Uterus (tissue), 2 donors: ENCODE measurements around the gene MIDN.

Experiments used
- POLR2A ChIP-seq, 2 donors: fragments of 450-650 bp; IDR thresholded peaks; one replicate each; pipeline ENCODE4 v1.6.1; 2016; ENCODE audit warnings: antibody characterized with exemption in 2 of 2, mild to moderate bottlenecking in 1 of 2, moderate library complexity in 1 of 2
- TF ChIP-seq, protein P1 (sequence below), 4 experiments: fragments of 200-600 bp in 2 of 4; fragments of 450-650 bp in 2 of 4; sonication (generic) in 2 of 4; IDR thresholded peaks; one replicate each; pipeline ENCODE4 v1.5.1; 2016 to 2019; ENCODE audit warnings: antibody characterized with exemption in 4 of 4, mild to moderate bottlenecking in 2 of 4, moderate library complexity in 1 of 4

DNA sequence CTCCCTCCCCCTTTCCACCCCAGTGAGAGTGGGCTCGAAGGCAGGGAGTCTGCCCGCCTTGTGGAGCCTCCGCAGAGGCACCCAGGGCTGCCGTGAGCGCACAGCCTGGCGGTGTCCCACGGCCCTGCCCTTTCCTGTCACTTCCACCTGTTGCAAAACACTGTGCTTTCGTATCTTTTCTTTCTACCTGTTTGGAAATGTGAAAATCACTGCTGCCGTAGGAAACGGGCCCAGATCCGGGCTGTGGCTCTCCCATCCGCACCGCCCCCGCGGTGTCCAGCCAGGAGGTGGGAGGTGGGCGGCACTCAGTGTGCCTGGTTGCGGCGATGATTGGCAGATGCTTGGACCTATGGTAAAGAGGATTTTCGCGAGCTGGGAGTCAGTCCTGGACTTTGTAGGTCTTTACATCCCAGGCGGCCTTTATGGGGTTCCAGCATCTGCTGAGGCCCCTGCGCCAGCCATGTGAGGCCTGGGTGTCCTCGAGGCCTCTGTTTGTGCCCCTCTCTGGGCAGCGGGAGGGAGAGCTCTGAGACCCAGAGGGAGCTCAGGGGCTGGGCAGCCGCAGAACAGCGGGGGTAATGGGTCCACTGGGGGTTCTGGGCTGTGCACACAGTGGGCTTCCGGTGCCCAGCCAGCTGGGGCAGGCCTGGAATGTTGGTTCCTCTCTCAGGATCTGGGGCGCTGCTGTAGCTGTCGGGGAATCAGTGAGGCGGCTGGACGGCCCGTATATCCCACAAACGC is 36.7 kb upstream of the MIDN start:
- TF ChIP-seq, protein P1, sequence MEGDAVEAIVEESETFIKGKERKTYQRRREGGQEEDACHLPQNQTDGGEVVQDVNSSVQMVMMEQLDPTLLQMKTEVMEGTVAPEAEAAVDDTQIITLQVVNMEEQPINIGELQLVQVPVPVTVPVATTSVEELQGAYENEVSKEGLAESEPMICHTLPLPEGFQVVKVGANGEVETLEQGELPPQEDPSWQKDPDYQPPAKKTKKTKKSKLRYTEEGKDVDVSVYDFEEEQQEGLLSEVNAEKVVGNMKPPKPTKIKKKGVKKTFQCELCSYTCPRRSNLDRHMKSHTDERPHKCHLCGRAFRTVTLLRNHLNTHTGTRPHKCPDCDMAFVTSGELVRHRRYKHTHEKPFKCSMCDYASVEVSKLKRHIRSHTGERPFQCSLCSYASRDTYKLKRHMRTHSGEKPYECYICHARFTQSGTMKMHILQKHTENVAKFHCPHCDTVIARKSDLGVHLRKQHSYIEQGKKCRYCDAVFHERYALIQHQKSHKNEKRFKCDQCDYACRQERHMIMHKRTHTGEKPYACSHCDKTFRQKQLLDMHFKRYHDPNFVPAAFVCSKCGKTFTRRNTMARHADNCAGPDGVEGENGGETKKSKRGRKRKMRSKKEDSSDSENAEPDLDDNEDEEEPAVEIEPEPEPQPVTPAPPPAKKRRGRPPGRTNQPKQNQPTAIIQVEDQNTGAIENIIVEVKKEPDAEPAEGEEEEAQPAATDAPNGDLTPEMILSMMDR (IDR thresholded peaks at IDR 0.05): no peak
- no peak for TF ChIP-seq POLR2A (IDR thresholded peaks at IDR 0.05)
